Activated CD8-positive, alpha-beta memory T cell treated with anti-CD3 and anti-CD28 coated beads, Interleukin-2, amount 50 U/mL, for 24 hours (primary cell): ENCODE measurements around the gene JPH3.
"Not testable (repeated sequence)": the region's sequence is repeated elsewhere in the genome, so short reads cannot be mapped to it uniquely, and the experiment has no call there.

Experiments
- DNase-seq: peaks from one replicate; pipeline ENCODE4 v3.0.0-alpha.2; 2020; ENCODE audit errors: extremely low read depth

The JPH3 gene

GRCh38 chr16:87715658-87716057 is 113.3 kb downstream of the JPH3 start:
- DNase-seq, result no peak

- DNase-seq, result not testable (repeated sequence)
These were observed 116.5 kb downstream of the JPH3 start for GRCh38 chr16:87718831-87719230.

GRCh38 chr16:87720446-87720845 is 118.1 kb downstream of the JPH3 start:
- no peak for DNase-seq

- DNase-seq, result no peak
These were observed 119.6 kb downstream of the JPH3 start for GRCh38 chr16:87721622-87722585.

- DNase-seq, result no peak
These were observed 120.4 kb downstream of the JPH3 start for GRCh38 chr16:87722590-87723225.

- no peak for DNase-seq
These were observed 120.9 kb downstream of the JPH3 start for GRCh38 chr16:87723226-87723623.

- DNase-seq, result no peak
These were observed 122.4 kb downstream of the JPH3 start for GRCh38 chr16:87724490-87725291.

GRCh38 chr16:87725596-87726235 is 123.4 kb downstream of the JPH3 start:
- DNase-seq, result no peak

- DNase-seq, result not testable (repeated sequence)
These were observed 124.3 kb downstream of the JPH3 start for GRCh38 chr16:87726577-87726976.

- DNase-seq, result no peak
These were observed 125.0 kb downstream of the JPH3 start for GRCh38 chr16:87727346-87727745.

- no peak for DNase-seq
These were observed 125.7 kb downstream of the JPH3 start for GRCh38 chr16:87728026-87728425.

- no peak for DNase-seq
These were observed 127.1 kb downstream of the JPH3 start for GRCh38 chr16:87729266-87729954.

GRCh38 chr16:87731607-87732006 is 129.3 kb downstream of the JPH3 start:
- no peak for DNase-seq

GRCh38 chr16:87733190-87733589 is 130.9 kb downstream of the JPH3 start:
- no peak for DNase-seq

GRCh38 chr16:87734644-87735043 is 132.3 kb downstream of the JPH3 start:
- no peak for DNase-seq

GRCh38 chr16:87735270-87736007 is 133.1 kb downstream of the JPH3 start:
- DNase-seq, result no peak

- DNase-seq, result no peak
These were observed 133.7 kb downstream of the JPH3 start for GRCh38 chr16:87736008-87736382.

- DNase-seq, result no peak
These were observed 137.5 kb downstream of the JPH3 start for GRCh38 chr16:87739801-87740200.

- no peak for DNase-seq
These were observed 138.1 kb downstream of the JPH3 start for GRCh38 chr16:87740441-87740840.

GRCh38 chr16:87740909-87741424 is 138.7 kb downstream of the JPH3 start:
- DNase-seq, result no peak
